ENCODE data around the gene PKNOX2.

The PKNOX2 gene

DNA sequence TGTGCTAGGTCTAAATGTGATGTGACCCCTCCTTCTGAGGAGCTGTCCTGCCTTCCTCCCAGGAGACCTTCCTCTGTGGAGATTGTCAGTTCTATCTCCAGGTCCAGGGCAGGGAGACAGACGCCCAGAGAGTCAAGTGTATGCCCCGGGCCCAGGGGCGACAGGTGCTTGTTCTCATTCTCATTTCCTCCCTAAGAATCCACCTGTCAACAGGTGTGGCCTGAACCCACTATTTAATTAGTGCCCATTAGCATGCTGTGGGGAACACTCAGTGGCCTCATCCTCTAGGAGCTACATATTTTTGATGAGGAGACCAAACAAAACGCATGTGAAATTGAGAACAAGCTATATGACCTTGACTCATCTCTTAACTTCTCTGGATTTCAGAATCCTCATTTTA lies 9.5 kb downstream of the PKNOX2 start:
- no peaks in the 10 kb centered on the region for H3K79me1 ChIP-seq (ENCODE audit: low read length)
- no peak for DNase-seq
- H3K36me3 ChIP-seq (ENCODE audit: control insufficient read depth in 1 of 2, insufficient read depth in 2 of 2, low read length in 2 of 2), result no peaks in the 10 kb centered on the region
- no peak overlapping the region for H3K23ac ChIP-seq (ENCODE audit: low read length)
- no peak overlapping the region for H2AK5ac ChIP-seq (ENCODE audit: low read length)
- no peak overlapping the region for H3K14ac ChIP-seq (ENCODE audit: low read length)
- no peaks in the 10 kb centered on the region for H3K27me3 ChIP-seq (ENCODE audit: insufficient read depth, low read length)
- no peak overlapping the region for H3K18ac ChIP-seq (ENCODE audit: low read length)
- no peak overlapping the region for H2BK12ac ChIP-seq (ENCODE audit: low read length)
- WGBS (ENCODE audit: extremely low coverage, insufficient coverage, insufficient read length), result no CpG with 5 or more reads among the region's 4 CpGs
- H3K4me3 ChIP-seq (ENCODE audit: low read depth, low read length), result no peak overlapping the region
- H2BK120ac ChIP-seq (ENCODE audit: insufficient read depth, low read length, poor library complexity), result no peak overlapping the region
- H3K79me2 ChIP-seq (ENCODE audit: control insufficient read depth, insufficient read depth, low read length, poor library complexity), result no peaks in the 10 kb centered on the region
- no peak overlapping the region for H4K12ac ChIP-seq (ENCODE audit: low read depth, low read length)
- H4K8ac ChIP-seq (ENCODE audit: low read depth, low read length), result no peak overlapping the region
- H3K4me2 ChIP-seq (ENCODE audit: low read length), result no peak overlapping the region
- peaks cover 2% of the 10 kb centered on the region for H3K9me3 ChIP-seq (ENCODE audit: insufficient read depth, low read depth, low read length)
- no peak overlapping the region for H2AFZ ChIP-seq (ENCODE audit: insufficient read depth, low read length, poor library complexity)
- no peak overlapping the region for H3K27ac ChIP-seq (ENCODE audit: low read depth, low read length)
- peaks cover 0 to 8% of the 10 kb centered on the region in 2 experiments for H3K4me1 ChIP-seq (ENCODE audit: control insufficient read depth in 1 of 2, insufficient read depth in 2 of 2, low read length in 2 of 2)
- no peak overlapping the region for H4K91ac ChIP-seq (ENCODE audit: low read depth, low read length)
- no peak overlapping the region for H3K9ac ChIP-seq (ENCODE audit: low read length)
- no peak overlapping the region for H2BK5ac ChIP-seq (ENCODE audit: low read depth, low read length, poor library complexity)
- H3K4ac ChIP-seq (ENCODE audit: low read depth, low read length), result no peak overlapping the region

DNA sequence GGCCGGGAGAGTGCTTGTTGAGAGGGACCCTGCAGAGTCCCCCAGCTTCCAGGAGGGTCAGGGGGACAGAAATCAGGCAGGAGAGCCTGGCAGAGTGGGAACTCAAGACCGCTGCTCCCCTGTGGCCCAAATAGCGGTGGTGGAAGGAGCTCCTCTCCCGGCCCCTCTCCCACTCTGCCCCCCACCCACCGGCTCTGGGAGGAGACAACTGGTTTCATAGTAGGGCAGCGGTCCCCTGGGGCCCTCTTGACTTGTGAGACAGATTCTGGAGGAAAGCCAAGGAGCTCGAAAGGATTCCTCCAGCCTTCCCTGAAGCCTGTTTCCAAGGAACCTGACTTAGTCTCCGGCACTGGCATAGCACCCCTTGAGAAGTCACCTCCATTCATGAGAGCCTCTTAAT lies 10.1 kb downstream of the PKNOX2 start:
- no peak overlapping the region for H2BK12ac ChIP-seq (ENCODE audit: low read length)
- no peaks in the 10 kb centered on the region for H3K36me3 ChIP-seq (ENCODE audit: control insufficient read depth in 1 of 2, insufficient read depth in 2 of 2, low read length in 2 of 2)
- H4K91ac ChIP-seq (ENCODE audit: low read depth, low read length), result no peak overlapping the region
- H3K27ac ChIP-seq (ENCODE audit: low read depth, low read length), result no peak overlapping the region
- H3K18ac ChIP-seq (ENCODE audit: low read length), result no peak overlapping the region
- no peak overlapping the region for H3K4me2 ChIP-seq (ENCODE audit: low read length)
- no peak overlapping the region for H2AFZ ChIP-seq (ENCODE audit: insufficient read depth, low read length, poor library complexity)
- H3K23ac ChIP-seq (ENCODE audit: low read length), result no peak overlapping the region
- H3K9ac ChIP-seq (ENCODE audit: low read length), result no peak overlapping the region
- no peak overlapping the region for H2BK5ac ChIP-seq (ENCODE audit: low read depth, low read length, poor library complexity)
- H3K14ac ChIP-seq (ENCODE audit: low read length), result no peak overlapping the region
- H3K4me1 ChIP-seq (ENCODE audit: control insufficient read depth in 1 of 2, insufficient read depth in 2 of 2, low read length in 2 of 2), result peaks cover 0 to 8% of the 10 kb centered on the region in 2 experiments
- no peaks in the 10 kb centered on the region for H3K79me1 ChIP-seq (ENCODE audit: low read length)
- no peak overlapping the region for H3K4ac ChIP-seq (ENCODE audit: low read depth, low read length)
- H3K79me2 ChIP-seq (ENCODE audit: control insufficient read depth, insufficient read depth, low read length, poor library complexity), result no peaks in the 10 kb centered on the region
- no peak overlapping the region for H4K8ac ChIP-seq (ENCODE audit: low read depth, low read length)
- H4K12ac ChIP-seq (ENCODE audit: low read depth, low read length), result no peak overlapping the region
- H3K27me3 ChIP-seq (ENCODE audit: insufficient read depth, low read length), result no peaks in the 10 kb centered on the region
- H2AK5ac ChIP-seq (ENCODE audit: low read length), result no peak overlapping the region
- no peak for DNase-seq
- no peak overlapping the region for H2BK120ac ChIP-seq (ENCODE audit: insufficient read depth, low read length, poor library complexity)
- H3K4me3 ChIP-seq (ENCODE audit: low read depth, low read length), result no peak overlapping the region
- H3K9me3 ChIP-seq (ENCODE audit: insufficient read depth, low read depth, low read length), result peaks cover 2% of the 10 kb centered on the region
- no CpG with 5 or more reads among the region's 8 CpGs for WGBS (ENCODE audit: extremely low coverage, insufficient coverage, insufficient read length)

DNA sequence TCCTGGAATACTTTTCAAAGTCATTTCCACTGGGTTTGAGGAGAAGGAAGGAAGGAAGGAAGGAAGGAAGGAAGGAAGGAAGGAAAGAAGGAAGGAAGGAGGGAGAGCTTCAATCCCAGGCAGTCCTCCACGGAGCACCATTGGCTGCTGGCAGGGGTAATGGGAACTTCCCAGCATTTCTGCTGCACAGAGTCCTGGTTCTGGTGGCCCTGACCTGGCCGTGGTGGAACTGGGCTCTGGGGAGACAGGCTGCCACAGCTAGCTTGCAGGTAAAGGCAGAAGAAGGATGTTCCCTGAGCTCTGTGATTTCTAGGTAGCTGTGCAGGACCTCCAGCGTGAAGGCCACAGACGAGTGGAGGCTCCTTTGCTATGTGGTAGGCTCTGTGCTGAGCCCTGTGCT lies 10.6 kb downstream of the PKNOX2 start:
- no peak overlapping the region for H3K14ac ChIP-seq (ENCODE audit: low read length)
- no peaks in the 10 kb centered on the region for H3K79me2 ChIP-seq (ENCODE audit: control insufficient read depth, insufficient read depth, low read length, poor library complexity)
- peaks cover 0 to 8% of the 10 kb centered on the region in 2 experiments for H3K4me1 ChIP-seq (ENCODE audit: control insufficient read depth in 1 of 2, insufficient read depth in 2 of 2, low read length in 2 of 2)
- no peak overlapping the region for H4K12ac ChIP-seq (ENCODE audit: low read depth, low read length)
- no peak overlapping the region for H3K4ac ChIP-seq (ENCODE audit: low read depth, low read length)
- H2BK120ac ChIP-seq (ENCODE audit: insufficient read depth, low read length, poor library complexity), result no peak overlapping the region
- H2BK5ac ChIP-seq (ENCODE audit: low read depth, low read length, poor library complexity), result no peak overlapping the region
- DNase-seq, result no peak
- H3K36me3 ChIP-seq (ENCODE audit: control insufficient read depth in 1 of 2, insufficient read depth in 2 of 2, low read length in 2 of 2), result no peaks in the 10 kb centered on the region
- H3K79me1 ChIP-seq (ENCODE audit: low read length), result no peaks in the 10 kb centered on the region
- H3K4me3 ChIP-seq (ENCODE audit: low read depth, low read length), result no peak overlapping the region
- H3K23ac ChIP-seq (ENCODE audit: low read length), result no peak overlapping the region
- H3K18ac ChIP-seq (ENCODE audit: low read length), result no peak overlapping the region
- H3K27ac ChIP-seq (ENCODE audit: low read depth, low read length), result no peak overlapping the region
- H3K27me3 ChIP-seq (ENCODE audit: insufficient read depth, low read length), result no peaks in the 10 kb centered on the region
- no peak overlapping the region for H2AK5ac ChIP-seq (ENCODE audit: low read length)
- no CpG with 5 or more reads among the region's 4 CpGs for WGBS (ENCODE audit: extremely low coverage, insufficient coverage, insufficient read length)
- H4K8ac ChIP-seq (ENCODE audit: low read depth, low read length), result no peak overlapping the region
- H2BK12ac ChIP-seq (ENCODE audit: low read length), result no peak overlapping the region
- no peak overlapping the region for H2AFZ ChIP-seq (ENCODE audit: insufficient read depth, low read length, poor library complexity)
- H3K9ac ChIP-seq (ENCODE audit: low read length), result no peak overlapping the region
- peaks cover 2% of the 10 kb centered on the region for H3K9me3 ChIP-seq (ENCODE audit: insufficient read depth, low read depth, low read length)
- no peak overlapping the region for H3K4me2 ChIP-seq (ENCODE audit: low read length)
- H4K91ac ChIP-seq (ENCODE audit: low read depth, low read length), result no peak overlapping the region

DNA sequence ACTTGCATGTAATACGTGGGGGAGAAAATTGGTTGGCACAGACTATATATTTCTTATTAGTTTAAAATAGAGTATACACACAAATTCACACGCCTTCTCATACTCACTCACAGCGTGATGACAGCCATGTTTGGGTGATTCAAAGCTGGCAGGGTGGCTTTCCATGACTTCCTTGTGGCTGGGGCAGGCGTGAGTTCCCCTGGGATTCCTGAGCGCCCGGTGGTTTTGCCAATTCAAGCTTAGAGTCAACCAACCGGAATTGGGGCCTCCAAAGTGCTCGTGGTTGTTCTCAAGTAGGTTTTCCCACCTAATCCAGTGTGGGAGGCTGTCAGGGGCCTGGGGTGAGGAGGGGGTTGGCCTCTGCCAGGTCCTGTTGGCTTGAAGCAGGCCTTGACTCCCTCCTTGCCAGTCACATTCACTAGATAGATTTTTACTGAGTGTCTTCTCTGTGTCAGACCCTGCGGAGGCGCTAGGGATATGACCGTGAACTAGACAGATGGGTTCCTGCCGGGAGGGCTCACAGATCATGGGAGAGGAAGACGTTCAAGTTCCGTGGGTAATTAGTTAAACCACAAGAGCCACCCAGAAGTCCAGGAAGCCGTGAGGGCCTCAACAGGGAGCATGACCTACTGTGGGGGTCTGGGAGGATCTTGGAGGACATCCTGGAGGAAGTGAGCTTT lies 11.5 kb downstream of the PKNOX2 start:
- no CpG with 5 or more reads among the region's 15 CpGs for WGBS (ENCODE audit: extremely low coverage, insufficient coverage, insufficient read length)
- Histone ChIP-seq H3K4me3 (ENCODE audit: low read depth, low read length) (no peak overlapping the region), H3K4ac (ENCODE audit: low read depth, low read length) (no peak overlapping the region), H3K18ac (ENCODE audit: low read length) (no peak overlapping the region), H3K36me3 (ENCODE audit: control insufficient read depth in 1 of 2, insufficient read depth in 2 of 2, low read length in 2 of 2) (no peaks in the 10 kb centered on the region), H2AK5ac (ENCODE audit: low read length) (no peak overlapping the region), H3K9ac (ENCODE audit: low read length) (no peak overlapping the region), H3K23ac (ENCODE audit: low read length) (no peak overlapping the region), H4K91ac (ENCODE audit: low read depth, low read length) (no peak overlapping the region), H4K12ac (ENCODE audit: low read depth, low read length) (no peak overlapping the region), H2AFZ (ENCODE audit: insufficient read depth, low read length, poor library complexity) (no peak overlapping the region), H4K8ac (ENCODE audit: low read depth, low read length) (no peak overlapping the region), H3K14ac (ENCODE audit: low read length) (no peak overlapping the region), H3K4me2 (ENCODE audit: low read length) (no peak overlapping the region), H3K27ac (ENCODE audit: low read depth, low read length) (no peak overlapping the region), H3K9me3 (ENCODE audit: insufficient read depth, low read depth, low read length) (peaks cover 2% of the 10 kb centered on the region), H2BK5ac (ENCODE audit: low read depth, low read length, poor library complexity) (no peak overlapping the region), H3K79me2 (ENCODE audit: control insufficient read depth, insufficient read depth, low read length, poor library complexity) (no peaks in the 10 kb centered on the region), H3K79me1 (ENCODE audit: low read length) (no peaks in the 10 kb centered on the region), H2BK12ac (ENCODE audit: low read length) (no peak overlapping the region), H2BK120ac (ENCODE audit: insufficient read depth, low read length, poor library complexity) (no peak overlapping the region), H3K4me1 (ENCODE audit: control insufficient read depth in 1 of 2, insufficient read depth in 2 of 2, low read length in 2 of 2) (peaks cover 0 to 5% of the 10 kb centered on the region in 2 experiments), H3K27me3 (ENCODE audit: insufficient read depth, low read length) (no peaks in the 10 kb centered on the region)
- DNase-seq, result no peak
